ENCODE results near the gene BNC2. TPM values are rescaled to one million over a fixed set of nuclear protein-coding genes. Genes with fewer than 3 reads are reported as not detected.
A peak's percentile ranks its signal among the peaks of the same experiment; 100 is the strongest.

Gene BNC2
- total RNA-seq, 1 donor from 2014 or later: 38.0 TPM

DNA sequence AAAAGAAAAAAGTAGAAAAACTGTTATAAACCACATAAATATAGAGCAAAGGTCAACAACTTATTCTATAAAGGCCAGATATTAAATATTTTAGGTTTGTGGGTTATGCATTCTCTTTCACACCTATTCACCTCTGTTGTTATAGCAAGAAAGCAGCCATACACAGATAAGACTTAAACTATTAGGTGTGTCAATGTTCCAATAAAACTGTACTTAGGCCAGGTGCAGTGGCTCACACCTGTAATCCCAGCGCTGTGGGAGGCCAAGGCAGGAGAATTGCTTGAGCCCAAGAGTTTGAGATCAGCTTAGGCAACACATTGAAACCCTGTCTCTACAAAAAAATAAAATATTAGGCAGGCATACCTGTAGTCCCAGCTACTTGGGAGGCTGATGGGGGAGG lies 314.7 kb downstream of the BNC2 start:
- no peaks in the 10 kb centered on the region for H3K4me1 ChIP-seq (ENCODE audit: insufficient read depth, low read length)
- FAIRE-seq (no peak), DNase-seq (ENCODE audit: low read depth) (no peak)
- H3K9me3 Mint-ChIP-seq (ENCODE audit: unreplicated experiment): no peaks in the 10 kb centered on the region
- H3K36me3 Mint-ChIP-seq (ENCODE audit: low read depth, unreplicated experiment): peaks cover 20% of the 10 kb centered on the region
- no peak overlapping the region for H3K27ac ChIP-seq (ENCODE audit: low read depth, low read length)
- H3K27ac Mint-ChIP-seq (ENCODE audit: unreplicated experiment): no peak overlapping the region
- H3K36me3 ChIP-seq (ENCODE audit: insufficient read depth, low read length): peaks cover 15% of the 10 kb centered on the region
- H3K79me2 ChIP-seq (ENCODE audit: insufficient read depth, low read length): peaks cover 3% of the 10 kb centered on the region
- H4K20me1 ChIP-seq (ENCODE audit: insufficient read depth, low read length): peaks cover 3% of the 10 kb centered on the region
- H3K4me2 ChIP-seq (ENCODE audit: low read length): no peak overlapping the region
- no peaks in the 10 kb centered on the region for H3K27me3 ChIP-seq (ENCODE audit: insufficient read depth, low read length)
- H2AFZ ChIP-seq (ENCODE audit: low read depth, low read length): no peak overlapping the region
- peaks cover 5% of the 10 kb centered on the region for H3K4me1 Mint-ChIP-seq (ENCODE audit: low read depth, unreplicated experiment)
- no peak overlapping the region for H3K4me3 Mint-ChIP-seq (ENCODE audit: unreplicated experiment)
- H3K9me3 ChIP-seq (ENCODE audit: insufficient read depth, low read depth, low read length): no peaks in the 10 kb centered on the region
- no peak for TF ChIP-seq EZH2 (IDR thresholded peaks at IDR 0.05; ENCODE audit: insufficient read depth, low read length)
- TF ChIP-seq, protein P1, sequence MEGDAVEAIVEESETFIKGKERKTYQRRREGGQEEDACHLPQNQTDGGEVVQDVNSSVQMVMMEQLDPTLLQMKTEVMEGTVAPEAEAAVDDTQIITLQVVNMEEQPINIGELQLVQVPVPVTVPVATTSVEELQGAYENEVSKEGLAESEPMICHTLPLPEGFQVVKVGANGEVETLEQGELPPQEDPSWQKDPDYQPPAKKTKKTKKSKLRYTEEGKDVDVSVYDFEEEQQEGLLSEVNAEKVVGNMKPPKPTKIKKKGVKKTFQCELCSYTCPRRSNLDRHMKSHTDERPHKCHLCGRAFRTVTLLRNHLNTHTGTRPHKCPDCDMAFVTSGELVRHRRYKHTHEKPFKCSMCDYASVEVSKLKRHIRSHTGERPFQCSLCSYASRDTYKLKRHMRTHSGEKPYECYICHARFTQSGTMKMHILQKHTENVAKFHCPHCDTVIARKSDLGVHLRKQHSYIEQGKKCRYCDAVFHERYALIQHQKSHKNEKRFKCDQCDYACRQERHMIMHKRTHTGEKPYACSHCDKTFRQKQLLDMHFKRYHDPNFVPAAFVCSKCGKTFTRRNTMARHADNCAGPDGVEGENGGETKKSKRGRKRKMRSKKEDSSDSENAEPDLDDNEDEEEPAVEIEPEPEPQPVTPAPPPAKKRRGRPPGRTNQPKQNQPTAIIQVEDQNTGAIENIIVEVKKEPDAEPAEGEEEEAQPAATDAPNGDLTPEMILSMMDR (IDR thresholded peaks at IDR 0.05; ENCODE audit: insufficient read depth, low read depth, low read length): no peak
- no peaks in the 10 kb centered on the region for H3K27me3 Mint-ChIP-seq (ENCODE audit: low read depth, unreplicated experiment)
- no peak overlapping the region for H3K4me3 ChIP-seq (ENCODE audit: insufficient read depth, low read depth, low read length)
- H3K9ac ChIP-seq (ENCODE audit: low read length): no peak overlapping the region

DNA sequence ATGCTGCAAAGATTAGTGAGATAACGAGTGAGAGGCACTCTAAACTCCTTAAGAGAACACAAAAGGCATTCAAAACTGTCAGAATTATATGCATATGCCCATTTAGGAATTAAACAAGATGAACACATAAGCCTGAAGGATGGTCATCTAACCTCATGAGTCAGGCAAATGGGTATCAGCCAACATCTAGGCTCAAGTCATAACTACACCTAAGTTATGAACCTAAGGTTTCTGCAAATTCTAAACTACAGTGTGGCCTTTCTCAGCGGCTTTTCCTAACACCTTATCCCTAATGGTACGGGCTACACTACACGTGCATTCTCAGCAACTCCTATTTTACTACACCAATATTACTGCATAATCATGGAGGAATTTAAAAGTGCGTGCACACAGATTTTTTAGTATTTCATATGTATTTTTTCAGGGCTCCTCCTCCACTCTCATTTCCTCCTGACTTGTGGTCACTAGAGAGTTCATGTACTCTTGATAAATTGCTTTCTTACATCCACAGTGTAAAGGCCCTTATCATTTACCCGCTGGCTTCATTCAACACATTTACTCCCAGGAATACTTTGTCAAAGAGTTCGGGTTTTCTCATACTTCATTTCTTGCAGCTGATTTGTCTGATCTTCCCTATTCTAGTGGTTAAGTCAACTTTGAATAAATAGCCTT lies 316.5 kb downstream of the BNC2 start:
- Histone ChIP-seq H3K36me3 (ENCODE audit: insufficient read depth, low read length) (peaks cover 15% of the 10 kb centered on the region), H4K20me1 (ENCODE audit: insufficient read depth, low read length) (no peaks in the 10 kb centered on the region), H3K79me2 (ENCODE audit: insufficient read depth, low read length) (peaks cover 3% of the 10 kb centered on the region), H3K4me1 (ENCODE audit: insufficient read depth, low read length) (no peaks in the 10 kb centered on the region), H3K9ac (ENCODE audit: low read length) (no peak overlapping the region), H2AFZ (ENCODE audit: low read depth, low read length) (no peak overlapping the region), H3K4me2 (ENCODE audit: low read length) (no peak overlapping the region), H3K27ac (ENCODE audit: low read depth, low read length) (no peak overlapping the region), H3K9me3 (ENCODE audit: insufficient read depth, low read depth, low read length) (no peaks in the 10 kb centered on the region), H3K4me3 (ENCODE audit: insufficient read depth, low read depth, low read length) (no peak overlapping the region), H3K27me3 (ENCODE audit: insufficient read depth, low read length) (no peaks in the 10 kb centered on the region)
- no peaks in the 10 kb centered on the region for H3K27me3 Mint-ChIP-seq (ENCODE audit: low read depth, unreplicated experiment)
- TF ChIP-seq, protein P1 (IDR thresholded peaks at IDR 0.05; ENCODE audit: insufficient read depth, low read depth, low read length): no peak
- no peak for TF ChIP-seq EZH2 (IDR thresholded peaks at IDR 0.05; ENCODE audit: insufficient read depth, low read length)
- no peak overlapping the region for H3K27ac Mint-ChIP-seq (ENCODE audit: unreplicated experiment)
- H3K9me3 Mint-ChIP-seq (ENCODE audit: unreplicated experiment): no peaks in the 10 kb centered on the region
- no peak for FAIRE-seq
- H3K4me1 Mint-ChIP-seq (ENCODE audit: low read depth, unreplicated experiment): no peaks in the 10 kb centered on the region
- DNase-seq (ENCODE audit: low read depth): peak; percentile 94
- peaks cover 20% of the 10 kb centered on the region for H3K36me3 Mint-ChIP-seq (ENCODE audit: low read depth, unreplicated experiment)
- no peak overlapping the region for H3K4me3 Mint-ChIP-seq (ENCODE audit: unreplicated experiment)

DNA sequence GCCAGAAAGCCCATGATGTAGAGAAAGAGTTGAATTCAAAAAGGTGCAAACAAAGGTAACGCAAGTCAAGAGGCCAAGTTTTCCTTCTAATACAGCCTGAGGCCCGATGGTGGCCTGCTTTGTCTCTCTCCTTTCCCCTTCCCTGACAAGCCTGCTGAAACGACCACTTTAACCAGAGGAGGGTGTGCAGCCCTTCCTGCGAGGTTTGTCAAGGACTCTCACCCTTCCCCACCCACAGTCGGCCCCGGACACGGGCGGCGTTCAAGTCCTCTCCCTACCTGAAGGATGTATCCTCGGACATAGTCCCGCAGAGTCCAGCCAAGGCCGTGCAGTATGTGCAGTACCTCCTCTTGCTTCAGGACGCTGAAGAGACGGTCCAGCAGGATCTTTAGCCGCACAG lies 318.2 kb downstream of the BNC2 start:
- FAIRE-seq (no peak), DNase-seq (ENCODE audit: low read depth) (no peak)
- no peaks in the 10 kb centered on the region for H3K9me3 Mint-ChIP-seq (ENCODE audit: unreplicated experiment)
- H3K4me1 Mint-ChIP-seq (ENCODE audit: low read depth, unreplicated experiment): no peaks in the 10 kb centered on the region
- Histone ChIP-seq H3K4me3 (ENCODE audit: insufficient read depth, low read depth, low read length) (no peak overlapping the region), H3K9me3 (ENCODE audit: insufficient read depth, low read depth, low read length) (no peaks in the 10 kb centered on the region), H3K9ac (ENCODE audit: low read length) (no peak overlapping the region), H3K27ac (ENCODE audit: low read depth, low read length) (no peak overlapping the region), H3K79me2 (ENCODE audit: insufficient read depth, low read length) (peaks cover 3% of the 10 kb centered on the region), H3K4me1 (ENCODE audit: insufficient read depth, low read length) (no peaks in the 10 kb centered on the region), H4K20me1 (ENCODE audit: insufficient read depth, low read length) (no peaks in the 10 kb centered on the region), H3K4me2 (ENCODE audit: low read length) (no peak overlapping the region), H3K27me3 (ENCODE audit: insufficient read depth, low read length) (no peaks in the 10 kb centered on the region), H2AFZ (ENCODE audit: low read depth, low read length) (no peak overlapping the region), H3K36me3 (ENCODE audit: insufficient read depth, low read length) (peaks cover 15% of the 10 kb centered on the region)
- no peaks in the 10 kb centered on the region for H3K27me3 Mint-ChIP-seq (ENCODE audit: low read depth, unreplicated experiment)
- TF ChIP-seq EZH2 (IDR thresholded peaks at IDR 0.05; ENCODE audit: insufficient read depth, low read length): no peak
- TF ChIP-seq, protein P1 (IDR thresholded peaks at IDR 0.05; ENCODE audit: insufficient read depth, low read depth, low read length): no peak
- H3K4me3 Mint-ChIP-seq (ENCODE audit: unreplicated experiment): no peak overlapping the region
- H3K36me3 Mint-ChIP-seq (ENCODE audit: low read depth, unreplicated experiment): peaks cover 20% of the 10 kb centered on the region
- no peak overlapping the region for H3K27ac Mint-ChIP-seq (ENCODE audit: unreplicated experiment)

Data from astrocyte (in vitro differentiated cells and primary cell).